ENCODE data around the gene TUBB4B.

TUBB4B gene

DNA sequence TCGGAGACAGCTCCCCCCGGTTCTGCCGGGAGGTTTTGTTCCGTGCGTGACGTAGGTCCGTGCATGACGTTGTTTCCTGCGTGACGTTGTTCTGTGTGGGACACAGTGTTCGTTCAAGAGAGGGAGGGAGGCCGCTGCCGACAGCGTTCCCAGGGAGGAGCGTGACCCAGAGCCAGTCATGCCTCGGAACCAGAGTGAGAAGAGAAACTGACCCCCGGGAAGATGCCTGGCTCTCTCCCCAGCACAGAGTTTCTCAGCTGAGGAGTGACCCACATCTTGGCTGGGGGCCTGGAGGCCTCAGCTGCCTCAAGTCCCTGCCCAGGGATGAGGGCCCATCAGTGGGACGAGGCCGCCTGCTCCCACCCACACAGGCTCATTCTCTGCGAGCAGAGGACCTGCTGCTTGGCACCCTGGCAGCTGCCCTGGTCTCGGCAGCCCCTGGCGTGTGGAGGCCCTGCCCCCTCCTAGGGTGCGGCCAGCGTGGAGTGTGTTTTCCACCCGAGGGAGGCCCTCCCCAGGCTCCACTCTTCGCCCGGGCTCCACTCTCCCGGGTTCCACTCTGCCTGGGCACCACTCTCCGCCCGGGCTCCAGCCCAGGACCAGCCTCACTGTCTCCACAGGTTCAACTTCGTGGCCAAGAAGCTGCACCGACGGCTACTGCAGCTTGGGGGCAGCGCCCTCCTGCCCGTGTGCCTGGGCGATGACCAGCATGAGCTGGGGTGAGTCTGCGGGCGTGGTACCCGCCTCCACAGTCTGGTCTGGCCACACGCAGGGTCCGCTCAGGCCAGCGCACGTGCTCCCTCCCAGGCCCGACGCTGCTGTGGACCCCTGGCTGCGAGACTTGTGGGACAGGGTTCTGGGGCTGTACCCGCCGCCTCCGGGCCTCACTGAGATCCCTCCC, 27.7 kb upstream of the TUBB4B start:
- no peak for DNase-seq

DNA sequence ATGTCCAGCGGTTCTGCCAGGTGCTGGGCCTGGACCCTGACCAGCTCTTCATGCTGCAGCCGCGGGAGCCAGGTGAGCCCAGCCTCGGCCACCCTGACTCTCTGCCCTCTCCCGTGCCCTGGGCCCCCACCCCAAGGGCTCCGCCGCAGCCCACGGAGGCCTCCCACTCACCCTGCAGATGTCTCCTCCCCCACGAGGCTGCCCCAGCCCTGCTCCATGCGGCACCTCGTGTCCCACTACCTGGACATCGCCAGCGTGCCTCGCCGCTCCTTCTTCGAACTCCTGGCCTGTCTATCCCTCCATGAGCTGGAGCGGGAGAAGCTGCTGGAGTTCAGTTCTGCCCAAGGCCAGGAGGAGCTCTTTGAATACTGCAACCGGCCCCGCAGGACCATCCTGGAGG, 26.5 kb upstream of the TUBB4B start:
- no peak for DNase-seq

DNA sequence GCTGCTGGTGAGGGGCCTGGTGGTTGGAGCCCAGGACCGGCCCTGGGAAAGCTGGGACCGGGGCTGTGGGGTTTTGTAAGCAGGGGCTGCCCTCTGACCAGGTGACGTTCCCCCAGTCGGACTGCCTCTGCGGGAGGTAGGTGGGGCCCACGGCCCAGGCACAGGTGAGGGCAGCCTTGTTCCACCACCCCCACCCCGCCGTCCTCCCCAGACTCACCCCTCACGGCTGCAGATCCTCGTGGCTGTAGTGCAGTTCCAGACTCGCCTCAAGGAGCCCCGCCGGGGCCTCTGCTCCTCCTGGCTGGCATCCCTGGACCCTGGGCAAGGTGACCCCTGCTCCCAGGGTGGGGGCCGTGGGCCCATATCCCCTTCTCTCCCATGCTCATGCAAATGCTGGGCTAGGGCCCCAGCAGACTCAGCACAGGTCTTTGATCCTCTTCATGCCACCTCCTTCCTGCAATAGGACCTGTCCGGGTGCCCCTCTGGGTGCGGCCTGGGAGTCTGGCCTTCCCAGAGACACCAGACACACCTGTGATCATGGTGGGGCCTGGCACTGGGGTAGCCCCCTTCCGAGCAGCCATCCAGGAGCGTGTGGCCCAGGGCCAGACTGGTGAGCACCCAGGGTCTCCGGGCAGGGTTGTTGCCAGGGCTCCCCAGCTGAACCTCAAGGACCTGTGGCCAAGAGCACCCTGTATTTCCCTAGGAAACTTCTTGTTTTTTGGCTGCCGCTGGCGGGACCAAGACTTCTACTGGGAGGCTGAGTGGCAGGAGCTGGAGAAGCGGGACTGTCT, 25.7 kb upstream of the TUBB4B start:
- no peak for DNase-seq

DNA sequence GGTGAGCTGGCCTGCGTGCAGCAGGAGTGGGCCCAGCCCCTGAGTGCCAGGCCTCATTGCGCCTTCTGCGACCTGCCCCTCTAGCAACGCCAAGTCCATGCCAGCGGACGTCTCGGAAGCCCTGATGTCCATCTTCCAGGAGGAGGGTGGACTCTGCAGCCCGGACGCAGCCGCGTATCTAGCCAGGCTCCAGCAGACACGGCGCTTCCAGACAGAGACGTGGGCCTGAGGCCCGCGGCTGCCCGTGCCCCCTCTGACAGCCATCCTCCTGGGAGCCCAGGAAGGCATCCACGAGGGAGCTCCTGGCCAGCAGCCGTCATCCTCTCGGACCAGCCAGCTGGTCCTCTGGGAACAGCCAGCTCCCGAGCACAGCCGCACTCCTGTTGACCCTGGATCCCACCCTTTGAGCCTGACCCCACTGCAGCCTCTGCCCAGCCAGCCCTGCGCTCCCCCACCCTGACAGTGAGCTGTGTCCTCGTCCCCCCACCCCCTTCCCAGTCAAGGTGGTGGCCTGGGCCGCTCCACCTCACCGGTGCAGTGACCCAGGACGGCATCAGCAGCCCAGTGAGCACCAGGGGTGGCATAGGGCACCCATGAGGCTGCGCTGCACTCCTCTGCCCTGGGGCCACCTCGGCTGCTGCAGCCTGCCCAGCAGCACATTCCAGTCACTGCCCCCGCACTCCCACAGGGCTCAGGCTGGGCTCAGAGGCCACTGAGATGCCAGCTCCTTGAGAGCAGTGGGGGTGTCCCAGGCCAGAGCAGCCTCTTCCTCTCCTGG, 24.7 kb upstream of the TUBB4B start:
- no peak for DNase-seq

DNA sequence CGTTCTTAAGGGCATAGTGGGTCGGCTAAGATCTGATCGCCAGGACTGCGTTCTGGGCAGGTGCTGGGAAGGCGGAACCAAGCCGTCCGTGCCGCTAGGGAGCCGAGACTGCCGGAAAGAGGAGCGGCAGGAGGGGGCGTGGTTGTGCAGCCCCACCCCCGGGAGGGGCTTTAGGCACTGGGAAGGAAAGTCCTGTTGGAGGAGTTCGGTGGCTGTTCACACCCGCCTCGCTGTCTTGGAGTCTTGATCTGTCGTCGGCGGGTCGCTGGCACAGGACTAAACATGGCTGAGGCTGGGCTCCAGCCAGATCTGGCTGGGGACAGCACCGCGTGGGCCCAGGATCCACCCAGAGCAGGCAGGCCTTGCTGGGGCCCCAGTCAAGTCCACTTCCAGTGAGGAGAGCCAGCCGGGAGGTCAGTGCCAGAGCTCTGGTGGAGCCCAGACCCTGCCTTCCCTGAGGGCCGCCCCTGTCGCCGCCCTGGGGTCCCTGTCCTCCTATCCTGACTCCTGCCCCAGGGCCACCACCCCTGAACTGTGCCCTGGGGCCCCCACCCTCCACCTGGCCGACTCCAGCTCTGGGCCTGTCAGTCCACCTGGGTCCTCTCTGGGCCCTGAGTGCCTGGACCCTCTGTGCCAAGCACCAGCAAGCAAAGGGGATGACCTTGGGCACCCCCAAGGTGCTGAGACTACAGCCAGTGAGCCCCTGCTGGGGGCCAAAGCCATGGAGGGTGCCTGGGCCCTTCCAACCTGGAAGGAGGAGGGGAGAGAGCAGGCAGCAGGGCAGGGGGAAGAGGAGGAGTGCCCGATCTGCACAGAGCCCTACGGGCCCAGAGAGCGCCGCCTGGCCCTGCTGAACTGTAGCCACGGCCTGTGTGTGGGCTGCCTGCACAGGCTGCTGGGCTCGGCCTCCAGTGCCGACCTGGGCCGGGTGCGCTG, 23.5 kb upstream of the TUBB4B start:
- no peak for DNase-seq

DNA sequence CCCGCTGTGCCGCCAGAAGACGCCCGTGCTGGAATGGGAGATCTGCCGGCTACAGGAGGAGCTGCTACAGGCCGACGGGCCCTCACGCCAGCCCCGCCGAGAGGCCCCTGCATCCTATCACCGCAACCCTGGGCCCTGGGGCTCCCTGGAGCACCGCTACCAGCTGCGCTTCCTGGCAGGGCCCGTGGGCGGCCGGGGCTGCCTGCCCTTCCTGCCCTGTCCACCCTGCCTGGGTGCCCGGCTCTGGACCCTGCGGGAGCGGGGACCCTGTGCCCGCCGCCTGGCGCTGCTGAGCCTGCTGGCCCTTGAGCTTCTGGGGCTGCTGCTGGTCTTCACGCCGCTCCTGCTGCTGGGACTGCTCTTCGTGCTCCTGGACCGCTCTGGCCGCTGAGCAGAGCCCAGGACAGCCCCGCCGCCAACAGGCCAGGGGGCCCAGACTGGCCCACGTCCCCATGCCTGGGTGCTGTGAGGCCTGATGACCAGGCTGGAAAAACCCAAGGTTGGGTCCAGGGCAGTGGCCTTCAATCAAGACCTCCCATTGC, 22.8 kb upstream of the TUBB4B start:
- no peak for DNase-seq

DNA sequence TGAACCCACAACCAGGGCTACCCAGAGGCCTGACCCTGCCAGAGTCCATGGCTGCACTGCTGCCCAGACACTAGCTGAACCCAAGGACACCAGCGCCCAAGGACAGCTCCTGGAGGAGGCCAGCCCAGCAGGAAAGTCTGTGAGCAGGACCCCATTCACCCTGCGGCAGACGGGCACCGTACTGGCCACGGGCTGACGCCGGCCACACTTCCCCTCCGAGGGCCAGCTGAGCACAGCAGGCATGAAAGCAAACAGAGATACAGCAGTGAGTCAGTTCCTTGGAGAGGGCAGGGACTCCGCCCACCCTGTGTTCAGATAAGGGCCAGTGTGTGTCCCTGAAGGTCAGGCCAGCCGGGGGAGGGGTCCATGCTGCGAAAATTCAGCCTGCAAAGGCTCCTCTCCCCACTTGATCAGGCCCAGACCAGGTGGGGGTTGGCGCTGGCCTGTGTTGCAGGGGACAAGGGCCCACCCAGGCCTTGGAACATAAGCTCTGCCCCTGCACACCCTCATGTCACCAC, 22.3 kb upstream of the TUBB4B start:
- DNase-seq, result no peak

DNA sequence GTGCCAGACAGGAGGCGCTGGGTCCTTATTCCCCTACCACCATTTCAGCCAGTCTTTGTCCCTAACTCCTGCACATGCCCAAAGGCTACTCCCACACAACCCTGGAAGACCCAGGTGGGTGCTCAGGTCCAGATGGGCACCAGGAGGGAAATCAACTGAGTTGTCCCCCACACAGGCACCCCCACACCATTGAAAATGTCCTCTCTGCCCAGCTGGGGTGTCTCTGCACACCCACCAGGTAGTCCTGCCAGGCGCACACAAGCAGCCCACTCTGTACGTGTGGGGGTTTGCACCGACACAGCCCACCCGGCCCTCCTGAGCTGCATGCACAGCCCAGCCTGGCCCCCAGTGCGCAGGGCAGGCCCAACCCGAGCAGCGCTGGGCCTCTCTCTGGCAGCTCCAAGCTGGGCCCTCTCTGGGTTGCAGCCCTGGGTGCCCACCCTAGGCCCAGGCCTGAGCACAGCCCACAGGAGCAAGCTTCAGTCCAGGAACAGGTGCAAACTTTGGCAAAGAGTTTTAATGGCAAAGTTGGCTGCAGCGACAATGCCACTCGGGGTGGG, 21.2 kb upstream of the TUBB4B start:
- no peak for DNase-seq

DNA sequence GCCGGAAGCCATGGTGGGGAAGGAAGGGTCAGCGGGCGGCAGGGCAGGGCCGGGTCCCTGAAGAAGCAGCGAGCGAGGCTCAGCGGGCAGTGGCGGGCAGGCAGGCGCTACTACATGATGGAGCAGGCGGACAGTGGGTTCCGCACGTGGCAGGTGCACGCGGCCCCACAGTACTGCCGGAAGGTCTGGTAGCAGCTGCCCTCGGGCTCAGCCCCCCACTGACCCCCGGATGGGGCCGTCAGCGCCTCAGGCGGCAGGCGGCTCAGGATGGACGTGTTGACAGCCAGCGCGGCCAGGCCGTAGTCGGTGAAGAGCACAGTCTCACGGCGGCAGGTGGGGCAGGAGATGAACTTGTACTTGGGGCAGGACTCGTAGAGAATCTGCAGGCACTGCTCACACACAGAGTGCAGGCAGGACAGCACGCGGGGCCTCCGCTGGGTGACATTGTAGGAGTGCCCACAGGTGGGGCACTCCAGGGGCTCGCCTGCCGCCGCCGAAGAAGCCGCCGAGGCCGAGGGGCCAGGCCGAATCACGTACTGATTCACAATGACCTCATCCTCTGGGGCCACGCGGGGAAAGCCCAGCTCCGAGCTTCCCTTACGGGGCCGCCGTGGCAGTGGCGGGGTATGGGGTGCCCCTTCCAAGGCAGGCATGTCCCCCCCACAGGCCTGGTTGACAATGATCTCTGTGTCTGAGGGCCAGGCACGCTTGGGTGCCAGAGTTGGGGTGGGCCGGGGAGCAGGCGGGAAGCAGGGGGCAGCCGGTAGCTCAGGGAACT, 20.6 kb upstream of the TUBB4B start:
- DNase-seq, result no peak

DNA sequence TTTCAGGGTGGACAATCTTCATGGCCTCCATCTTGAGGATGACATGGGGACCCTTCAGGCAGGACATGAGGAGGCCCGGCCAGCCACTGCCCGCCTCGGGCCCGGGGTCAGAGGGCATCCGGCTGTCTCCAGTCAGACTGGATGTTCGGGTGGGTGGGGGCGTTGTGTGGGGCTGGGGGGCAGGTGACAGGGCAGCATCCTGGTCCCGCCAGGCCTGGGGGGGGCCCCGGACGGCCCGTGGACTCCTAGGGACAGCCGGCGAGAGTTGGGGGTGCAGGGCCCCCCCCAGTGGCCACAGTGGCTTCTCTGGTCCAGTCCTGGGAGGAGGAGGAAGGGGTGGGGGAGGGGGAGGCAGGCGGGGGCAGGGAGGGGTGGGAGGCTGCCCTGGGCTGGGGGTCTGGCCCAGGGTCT, 20.0 kb upstream of the TUBB4B start:
- no peak for DNase-seq

DNA sequence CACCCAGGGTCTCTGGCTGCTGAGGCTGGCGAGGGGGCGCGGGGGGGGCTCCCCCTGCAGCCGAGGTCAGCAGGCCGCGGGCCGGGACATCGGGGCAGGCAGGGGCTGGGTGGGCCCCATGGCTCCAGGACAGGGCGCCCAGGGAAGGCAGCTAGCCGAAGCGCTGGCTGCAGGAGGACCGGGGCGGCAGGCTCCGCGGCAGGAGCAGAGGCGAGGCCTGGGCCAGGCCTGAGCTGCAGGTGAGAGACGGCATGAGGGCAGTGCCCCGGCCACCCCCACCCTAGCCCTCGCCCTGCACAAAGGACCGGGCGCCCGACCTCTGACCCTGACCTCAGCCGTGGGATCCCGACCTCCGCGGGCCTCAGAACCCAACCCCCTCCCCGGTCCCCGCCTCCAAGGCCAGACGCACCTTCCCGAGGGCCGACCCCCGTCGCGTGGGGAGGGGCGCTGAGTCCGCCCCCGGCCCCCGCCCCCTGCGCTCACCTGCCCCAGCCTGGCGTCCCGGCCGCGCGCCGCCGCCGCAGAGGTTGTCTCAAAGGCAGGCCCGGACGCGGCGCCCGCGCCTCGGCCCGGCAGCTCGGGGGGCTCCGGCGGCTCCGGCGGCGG, 19.5 kb upstream of the TUBB4B start:
- no peak for DNase-seq

DNA sequence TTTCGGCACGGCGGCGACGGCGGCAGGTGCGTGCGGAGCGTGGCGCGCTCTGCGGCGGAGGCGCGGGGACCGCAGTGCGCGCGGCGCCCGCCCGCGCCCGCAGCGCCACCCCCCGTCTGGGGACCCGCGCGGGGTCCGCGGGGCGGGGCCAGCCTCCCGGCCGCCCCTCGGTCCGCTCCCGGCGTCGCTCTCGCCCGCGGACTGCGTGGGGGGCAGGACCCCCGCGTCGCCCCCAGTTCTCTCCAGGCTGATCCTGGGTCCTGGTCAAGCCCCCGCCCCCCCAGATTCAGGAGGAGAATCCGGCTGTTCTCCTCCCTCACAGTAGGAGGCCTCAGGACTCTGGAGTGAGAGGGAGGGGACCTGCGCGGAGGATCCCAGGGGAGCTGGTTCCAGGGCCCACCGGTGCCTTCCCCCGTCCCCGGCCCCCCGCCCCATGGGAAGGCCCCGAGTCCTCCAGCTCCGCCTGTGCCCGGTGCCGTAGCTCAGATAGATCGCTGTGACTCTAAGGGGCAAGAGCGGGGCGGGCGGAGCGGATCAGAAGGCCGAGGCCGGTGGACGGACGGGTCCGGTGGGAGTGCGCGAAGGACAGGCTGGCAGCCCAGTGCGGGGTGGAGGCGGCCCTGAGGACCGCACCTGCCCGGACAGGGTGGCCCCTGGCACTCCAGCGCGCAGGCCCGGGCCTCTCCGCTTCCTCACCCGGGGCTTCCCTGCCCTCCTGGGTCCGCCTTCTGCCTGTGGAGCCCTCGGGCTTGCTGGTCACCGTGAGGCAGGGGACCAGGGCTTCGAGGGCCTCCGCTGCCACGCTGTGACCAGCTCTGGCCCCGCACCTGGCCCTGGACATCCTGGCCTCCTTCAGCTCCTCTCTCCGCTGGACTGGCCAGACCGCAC, 18.7 kb upstream of the TUBB4B start, which contains the start of gene RNF208:
Gene RNF208, minus strand, starts transcription at position 51 of the 888 bp plus-strand sequence. CDS start 1,028 bp downstream, outside the sequence.
- no peak for DNase-seq

DNA sequence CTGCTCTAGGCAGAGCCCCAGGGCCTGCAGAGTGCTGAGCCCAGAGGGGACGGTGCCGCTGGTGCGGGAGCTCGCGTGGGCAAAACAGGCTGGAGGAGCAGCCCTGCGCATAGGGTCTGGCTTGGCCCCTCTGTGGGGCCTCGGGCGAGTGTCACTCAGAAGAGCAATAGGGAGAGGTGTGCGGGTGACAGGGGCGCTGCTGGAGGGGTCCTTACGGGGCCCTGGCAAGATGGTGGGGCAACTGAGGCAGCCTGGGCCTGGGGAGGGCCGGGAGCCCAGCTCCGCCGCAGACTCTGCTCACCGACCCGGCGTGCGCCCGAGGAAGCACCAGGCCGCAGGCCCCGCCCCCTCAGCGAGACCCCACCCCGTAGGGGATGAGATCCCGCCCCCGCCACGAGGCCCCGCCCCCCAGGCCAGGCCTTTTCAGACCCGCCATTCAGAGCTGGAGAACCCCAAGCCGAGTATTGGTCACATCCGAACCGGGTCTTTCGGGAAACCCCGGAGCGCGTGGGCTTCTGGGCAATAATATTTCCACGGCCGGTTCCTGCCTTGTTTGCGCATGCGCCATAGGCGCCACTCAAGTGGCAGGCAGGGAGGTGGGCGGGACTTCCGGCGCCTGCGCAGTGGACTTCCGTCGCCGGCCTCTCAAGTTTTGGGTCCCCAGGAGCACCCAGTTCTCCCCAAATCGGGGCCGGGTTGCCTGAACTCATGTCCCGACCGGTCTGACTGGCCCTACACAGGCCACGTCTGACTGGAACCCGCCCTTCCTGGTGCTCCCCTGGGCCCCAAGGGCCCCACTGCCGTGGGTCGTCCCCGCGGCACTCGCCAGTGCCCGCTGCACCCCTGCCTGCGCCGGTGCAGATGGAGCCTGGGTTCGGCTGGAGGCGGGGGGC, 17.8 kb upstream of the TUBB4B start:
- peak; percentile 99 for DNase-seq

DNA sequence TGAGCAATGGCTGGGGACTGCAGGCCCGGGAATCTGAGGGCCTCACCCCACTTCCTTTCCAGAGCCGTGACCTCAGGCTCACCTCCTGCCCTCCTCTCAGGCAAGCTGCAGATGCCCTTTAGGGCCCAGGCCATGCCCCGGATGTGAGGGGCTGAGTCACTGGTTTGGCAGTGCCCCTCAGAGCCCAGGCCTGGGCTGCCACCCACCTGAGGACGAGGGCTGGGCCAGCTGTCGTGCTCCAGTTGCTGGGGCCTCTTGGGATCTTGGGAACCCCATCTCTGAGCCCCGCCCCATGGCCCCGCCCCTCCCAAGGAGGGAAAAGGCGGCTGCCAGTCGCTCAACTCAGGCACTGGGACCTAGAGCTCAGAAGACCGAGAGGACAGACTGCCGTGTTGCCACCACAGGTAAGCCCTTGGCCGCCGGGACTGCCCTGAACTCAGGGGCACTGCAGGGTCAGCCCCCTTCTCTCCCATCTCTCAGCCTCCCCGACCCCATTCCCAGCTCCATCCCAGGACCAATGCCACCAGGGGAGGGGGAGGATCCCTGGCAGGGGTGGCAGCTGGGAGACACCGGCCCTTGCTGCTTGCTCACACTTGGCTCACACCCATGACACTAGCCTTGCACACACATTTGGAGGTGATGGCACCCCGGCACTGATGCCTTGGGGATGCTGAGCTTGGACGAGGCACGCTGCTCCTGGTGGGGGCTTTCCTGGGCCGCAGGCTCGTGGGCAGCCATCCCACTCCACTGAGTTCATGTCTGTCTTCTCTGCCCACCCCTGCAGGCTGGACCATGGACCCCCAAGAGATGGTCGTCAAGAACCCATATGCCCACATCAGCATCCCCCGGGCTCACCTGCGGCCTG, 16.0 kb upstream of the TUBB4B start, which contains the start of gene CYSRT1:
Gene CYSRT1, plus strand, starts transcription at position 345 of the 865 bp plus-strand sequence. Its CDS starts 448 bp downstream, at position 793.
- DNase-seq, result no peak

DNA sequence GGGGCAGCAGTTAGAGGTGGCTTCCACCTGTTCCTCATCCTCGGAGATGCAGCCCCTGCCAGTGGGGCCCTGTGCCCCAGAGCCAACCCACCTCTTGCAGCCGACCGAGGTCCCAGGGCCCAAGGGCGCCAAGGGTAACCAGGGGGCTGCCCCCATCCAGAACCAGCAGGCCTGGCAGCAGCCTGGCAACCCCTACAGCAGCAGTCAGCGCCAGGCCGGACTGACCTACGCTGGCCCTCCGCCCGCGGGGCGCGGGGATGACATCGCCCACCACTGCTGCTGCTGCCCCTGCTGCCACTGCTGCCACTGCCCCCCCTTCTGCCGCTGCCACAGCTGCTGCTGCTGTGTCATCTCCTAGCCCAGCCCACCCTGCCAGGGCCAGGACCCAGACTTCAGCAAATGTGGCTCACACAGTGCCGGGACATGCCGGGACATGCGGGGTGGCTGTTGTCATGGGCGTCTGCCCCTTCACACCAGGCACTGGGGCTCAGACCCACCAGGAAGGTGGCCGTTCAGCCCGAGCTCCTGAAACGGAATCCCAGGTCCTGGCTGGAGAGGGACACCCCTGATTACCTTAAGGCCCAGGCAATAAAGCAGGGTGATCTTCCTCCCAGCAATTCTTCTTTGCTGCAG, 15.3 kb upstream of the TUBB4B start:
- no peak for DNase-seq
